Large intestine (tissue), 3 donors: ENCODE measurements around the gene MOSPD3. TPM values are rescaled to one million over a fixed set of nuclear protein-coding genes. Genes with fewer than 3 reads are reported as not detected.

Source experiments
- DNase-seq, 2 donors: peaks; one replicate each; pipeline versions ENCODE4 v3.0.0 to v3.0.0-alpha.2; 2013
- H3K27ac ChIP-seq: one replicate; pipeline ENCODE4 v1.5.1; 2013; ENCODE audit warnings: low read length
- H3K27me3 ChIP-seq: 2 replicates; pipeline ENCODE4 v1.6.1; 2013; ENCODE audit warnings: low read length; ENCODE audit not compliant: control insufficient read depth, insufficient read depth
- H3K36me3 ChIP-seq: 2 replicates; pipeline ENCODE4 v1.6.1; 2013; ENCODE audit warnings: low read length; ENCODE audit not compliant: control insufficient read depth, insufficient read depth
- H3K4me1 ChIP-seq: one replicate; pipeline ENCODE4 v1.6.1; 2013; ENCODE audit warnings: low read length; ENCODE audit not compliant: control insufficient read depth, insufficient read depth
- H3K4me3 ChIP-seq: one replicate; pipeline ENCODE4 v1.5.1; 2013; ENCODE audit warnings: low read length
- H3K9me3 ChIP-seq: one replicate; pipeline ENCODE4 v1.6.1; 2013; ENCODE audit warnings: mild to moderate bottlenecking, low read depth, low read length, moderate library complexity; ENCODE audit not compliant: control insufficient read depth
- WGBS: methylation state at CpG from one replicate; pipeline ENCODE4 v1.1.5; 2013; ENCODE audit warnings: low lambda C conversion rate; ENCODE audit not compliant: insufficient coverage; 5-methylcytosine and 5-hydroxymethylcytosine counted together
- polyA plus RNA-seq: library from polyadenylated mRNA; unstranded; fragments of 120-200 nt; gene quantifications from one replicate; pipeline ENCODE4 v1.2.1, GENCODE V29; 2013

The MOSPD3 gene
- polyA plus RNA-seq, 1 donor, result 13.7 TPM

- H3K9me3 ChIP-seq, result peaks cover 4% of the 10 kb centered on the region
- H3K27ac ChIP-seq, result no peak overlapping the region
- no peak overlapping the region for H3K4me3 ChIP-seq
- no CpG with 5 or more reads among the region's 12 CpGs for WGBS
- DNase-seq, result no peak
- H3K27me3 ChIP-seq, result peaks cover 32% of the 10 kb centered on the region
- peaks cover 27% of the 10 kb centered on the region for H3K4me1 ChIP-seq
- peaks cover 2% of the 10 kb centered on the region for H3K36me3 ChIP-seq
These were observed 6.0 kb upstream of the MOSPD3 start for GRCh38 chr7:100606313-100606712.

GRCh38 chr7:100607111-100607510 is 5.2 kb upstream of the MOSPD3 start:
- Histone ChIP-seq H3K4me1 (peaks cover 25% of the 10 kb centered on the region), H3K9me3 (peaks cover 4% of the 10 kb centered on the region), H3K36me3 (peaks cover 2% of the 10 kb centered on the region), H3K27me3 (peaks cover 32% of the 10 kb centered on the region), H3K4me3 (no peak overlapping the region), H3K27ac (no peak overlapping the region)
- 85% methylated on average over 2 of the region's 8 CpGs for WGBS
- DNase-seq, result no peak

DNA sequence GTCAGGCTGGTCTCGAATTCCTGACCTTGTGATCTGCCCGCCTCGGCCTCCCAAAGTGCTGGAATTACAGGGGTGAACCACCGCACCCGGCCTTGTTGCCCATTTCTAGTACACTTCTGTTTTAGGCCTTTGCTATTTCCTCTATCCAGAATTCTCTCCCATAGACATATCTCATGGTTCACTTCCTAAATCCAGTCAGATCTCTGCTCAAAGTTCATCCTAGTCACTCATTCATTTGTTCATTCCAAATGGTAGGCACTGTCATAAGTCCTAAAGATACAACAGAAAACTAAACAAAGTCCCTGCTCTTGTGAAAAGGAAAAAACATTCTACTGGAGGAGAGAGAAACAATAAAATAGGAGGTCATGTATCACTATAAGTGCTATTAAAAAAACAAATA is 2.4 kb upstream of the MOSPD3 start:
- H3K4me3 ChIP-seq, result no peak overlapping the region
- no peak for DNase-seq
- no CpG with 5 or more reads among the region's 5 CpGs for WGBS
- no peaks in the 10 kb centered on the region for H3K9me3 ChIP-seq
- H3K36me3 ChIP-seq, result peaks cover 2% of the 10 kb centered on the region
- peaks cover 17% of the 10 kb centered on the region for H3K27me3 ChIP-seq
- H3K27ac ChIP-seq, result no peak overlapping the region
- H3K4me1 ChIP-seq, result peaks cover 15% of the 10 kb centered on the region

DNA sequence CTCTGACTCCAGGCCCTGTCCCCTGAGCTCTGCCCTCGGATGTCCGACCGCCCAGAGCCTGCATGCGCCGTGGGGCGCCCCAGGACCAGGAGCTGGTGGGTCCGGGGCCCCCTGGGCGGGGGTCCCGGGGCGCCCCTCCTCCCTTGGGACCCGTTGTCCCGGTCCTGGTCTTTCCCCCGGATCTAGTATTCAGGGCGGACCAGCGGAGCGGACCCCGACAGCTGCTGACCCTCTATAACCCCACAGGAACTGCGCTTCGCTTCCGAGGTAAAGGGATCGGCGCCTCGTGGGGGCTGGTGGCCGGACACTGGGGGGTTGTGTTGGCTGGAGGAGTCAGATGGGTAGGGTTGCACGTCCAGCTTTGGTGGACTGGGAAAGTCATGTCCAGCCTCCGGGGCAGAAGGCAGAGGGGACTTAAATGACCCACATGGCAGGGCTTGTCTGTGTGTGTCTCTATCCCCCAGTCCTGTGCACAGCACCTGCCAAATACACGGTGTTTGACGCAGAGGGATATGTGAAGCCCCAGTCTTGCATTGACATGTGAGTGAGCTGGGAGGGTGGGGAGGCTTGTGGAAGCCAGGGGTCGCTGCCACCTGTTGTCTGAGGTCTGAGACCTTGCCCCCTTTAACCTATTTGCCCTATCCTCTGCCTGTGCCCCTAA is 520 bp downstream of the MOSPD3 start:
- H3K9me3 ChIP-seq, result no peaks in the 10 kb centered on the region
- H3K4me1 ChIP-seq, result peaks cover 3% of the 10 kb centered on the region
- peak in 1 of 2 donors; percentile 36 for DNase-seq
- H3K27me3 ChIP-seq, result no peaks in the 10 kb centered on the region
- H3K36me3 ChIP-seq, result no peaks in the 10 kb centered on the region
- peak overlapping the region; percentile 67 for H3K4me3 ChIP-seq
- H3K27ac ChIP-seq, result peak overlapping the region; percentile 98
- no CpG with 5 or more reads among the region's 29 CpGs for WGBS

DNA sequence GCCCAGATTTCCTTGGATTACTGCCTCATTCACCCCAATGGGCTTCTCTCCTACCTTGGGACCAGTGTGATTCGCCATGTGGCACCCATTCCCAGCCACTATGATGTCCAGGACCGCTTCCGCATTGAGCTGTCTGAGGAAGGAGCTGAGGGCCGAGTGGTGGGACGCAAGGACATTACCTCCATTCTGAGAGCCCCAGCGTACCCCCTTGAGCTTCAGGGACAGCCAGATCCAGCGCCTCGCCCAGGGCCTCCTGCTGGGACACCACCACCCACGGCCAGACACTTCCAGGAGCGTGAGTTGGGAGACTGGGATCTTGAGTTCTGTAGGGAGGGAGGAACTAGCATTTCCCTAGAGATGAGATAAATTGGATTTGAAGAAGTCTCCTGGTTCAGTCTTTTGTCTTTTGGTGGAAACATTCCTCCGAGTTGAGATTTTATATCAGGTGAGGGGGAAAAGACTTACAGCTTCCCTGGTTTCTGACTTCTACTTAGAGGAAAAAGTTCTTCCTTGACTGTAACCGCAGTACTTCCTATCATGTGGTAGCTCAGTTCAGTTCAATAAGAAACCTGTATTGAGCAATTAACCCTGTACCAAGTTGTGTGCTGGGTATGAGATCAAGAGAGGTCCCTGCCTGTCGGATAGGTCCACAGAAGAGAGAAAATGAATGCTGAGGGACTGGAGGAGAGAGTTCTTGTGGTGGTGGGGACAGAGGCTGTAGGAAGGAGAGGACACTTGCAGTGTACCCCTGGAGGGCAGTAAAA is 1.3 kb downstream of the MOSPD3 start:
- WGBS, result no CpG with 5 or more reads among the region's 13 CpGs
- Histone ChIP-seq H3K27ac (no peak overlapping the region), H3K27me3 (no peaks in the 10 kb centered on the region), H3K9me3 (no peaks in the 10 kb centered on the region), H3K4me3 (no peak overlapping the region), H3K36me3 (no peaks in the 10 kb centered on the region), H3K4me1 (peaks cover 3% of the 10 kb centered on the region)
- DNase-seq, result no peak

DNA sequence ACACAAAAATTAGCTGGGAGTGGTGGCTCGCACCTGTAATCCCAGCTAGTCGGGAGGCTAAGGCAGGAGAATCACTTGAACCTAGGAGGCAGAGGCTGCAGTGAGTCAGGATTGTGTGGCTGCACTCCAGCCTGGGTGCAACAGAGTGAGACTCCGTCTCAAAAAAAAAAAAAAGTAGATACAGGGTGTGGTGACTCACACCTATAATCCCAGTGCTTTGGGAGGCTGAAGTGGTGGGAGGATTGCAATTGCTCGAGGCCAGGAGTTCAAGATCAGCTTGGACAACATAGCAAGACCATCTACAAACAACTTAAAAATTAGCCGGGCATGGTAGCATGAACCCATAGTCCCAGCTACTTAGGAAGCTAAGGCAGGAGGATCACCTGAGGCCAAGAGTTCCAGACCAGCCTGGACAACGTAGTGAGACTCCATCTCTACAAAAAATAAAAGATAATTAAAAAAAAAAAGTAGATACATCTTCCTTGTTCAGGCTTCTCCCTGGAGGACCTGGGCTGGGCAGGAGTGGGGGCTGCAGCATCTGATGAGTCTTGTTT is 2.0 kb downstream of the MOSPD3 start:
- H3K27me3 ChIP-seq, result no peaks in the 10 kb centered on the region
- H3K4me1 ChIP-seq, result peaks cover 3% of the 10 kb centered on the region
- no peaks in the 10 kb centered on the region for H3K9me3 ChIP-seq
- WGBS, result no CpG with 5 or more reads among the region's 6 CpGs
- H3K4me3 ChIP-seq, result no peak overlapping the region
- DNase-seq, result no peak
- no peaks in the 10 kb centered on the region for H3K36me3 ChIP-seq
- no peak overlapping the region for H3K27ac ChIP-seq

DNA sequence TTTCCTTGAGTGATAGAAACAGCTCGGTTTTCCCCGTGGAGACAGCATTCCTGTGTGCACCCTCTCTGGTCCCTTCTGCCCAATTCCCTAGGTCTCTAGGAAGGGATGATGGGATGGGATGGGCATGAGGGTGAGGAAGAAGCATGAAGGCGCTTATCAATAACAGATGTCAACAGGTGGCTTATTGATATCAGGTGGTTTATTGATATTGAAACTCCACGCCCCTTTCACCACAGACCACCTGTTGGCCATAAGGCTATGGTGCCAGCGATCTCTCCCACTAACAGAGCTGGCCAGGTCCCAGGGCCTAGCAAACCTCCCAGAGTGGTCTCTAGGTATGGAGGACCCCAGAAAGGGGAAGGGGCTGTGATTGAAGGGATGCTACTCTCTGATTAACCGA is 7.9 kb downstream of the MOSPD3 start:
- H3K27ac ChIP-seq, result no peak overlapping the region
- WGBS, result no CpG with 5 or more reads among the region's 6 CpGs
- DNase-seq, result no peak
- H3K4me3 ChIP-seq, result no peak overlapping the region
- no peaks in the 10 kb centered on the region for H3K27me3 ChIP-seq
- H3K9me3 ChIP-seq, result no peaks in the 10 kb centered on the region
- no peaks in the 10 kb centered on the region for H3K36me3 ChIP-seq
- H3K4me1 ChIP-seq, result no peaks in the 10 kb centered on the region

GRCh38 chr7:100620804-100621203 is 8.5 kb downstream of the MOSPD3 start:
- DNase-seq, result no peak
- Histone ChIP-seq H3K4me3 (no peak overlapping the region), H3K9me3 (no peaks in the 10 kb centered on the region), H3K4me1 (no peaks in the 10 kb centered on the region), H3K27me3 (no peaks in the 10 kb centered on the region), H3K27ac (no peak overlapping the region), H3K36me3 (no peaks in the 10 kb centered on the region)
- WGBS, result no CpG with 5 or more reads among the region's 23 CpGs

GRCh38 chr7:100621554-100621953 is 9.2 kb downstream of the MOSPD3 start:
- Histone ChIP-seq H3K27me3 (no peaks in the 10 kb centered on the region), H3K27ac (no peak overlapping the region), H3K4me1 (peaks cover 3% of the 10 kb centered on the region), H3K9me3 (no peaks in the 10 kb centered on the region), H3K36me3 (no peaks in the 10 kb centered on the region), H3K4me3 (no peak overlapping the region)
- DNase-seq, result no peak
- 83% methylated on average over 2 of the region's 8 CpGs for WGBS

- peaks cover 6% of the 10 kb centered on the region for H3K4me1 ChIP-seq
- no peaks in the 10 kb centered on the region for H3K27me3 ChIP-seq
- H3K27ac ChIP-seq, result no peak overlapping the region
- 40% methylated on average over 1 of the region's 15 CpGs for WGBS
- no peaks in the 10 kb centered on the region for H3K36me3 ChIP-seq
- no peak for DNase-seq
- no peak overlapping the region for H3K4me3 ChIP-seq
- H3K9me3 ChIP-seq, result no peaks in the 10 kb centered on the region
These were observed 11.8 kb downstream of the MOSPD3 start for GRCh38 chr7:100623951-100624824.
